Activated T-cell treated with anti-CD3 and anti-CD28 coated beads for 24 hours (primary cell): ENCODE results near the gene TRIM25.

Experiments used
- DNase-seq: peaks from one replicate; pipeline ENCODE4 v3.0.0-alpha.2; 2020; ENCODE audit warnings: low read depth

TRIM25 gene

DNA sequence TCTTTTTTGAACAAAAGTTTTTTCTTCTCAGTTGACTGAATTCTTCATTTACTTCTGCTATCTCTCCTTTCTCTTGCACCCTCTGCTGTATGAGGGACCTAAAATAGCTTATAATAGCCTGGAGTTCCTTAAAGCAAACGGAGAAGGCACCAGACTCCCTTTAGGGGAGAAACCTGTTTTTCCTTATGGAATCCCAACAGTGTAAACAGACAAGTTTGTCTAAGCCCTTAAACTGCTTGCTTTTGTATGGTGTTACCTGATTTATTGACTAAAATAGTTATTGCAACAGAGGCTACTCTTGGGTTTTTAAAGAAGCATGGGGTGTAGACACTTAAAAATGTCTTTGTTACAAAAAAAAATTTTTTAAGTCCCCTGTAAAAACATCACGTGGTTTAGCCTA, 12.9 kb upstream of the TRIM25 start:
- no peak for DNase-seq

DNA sequence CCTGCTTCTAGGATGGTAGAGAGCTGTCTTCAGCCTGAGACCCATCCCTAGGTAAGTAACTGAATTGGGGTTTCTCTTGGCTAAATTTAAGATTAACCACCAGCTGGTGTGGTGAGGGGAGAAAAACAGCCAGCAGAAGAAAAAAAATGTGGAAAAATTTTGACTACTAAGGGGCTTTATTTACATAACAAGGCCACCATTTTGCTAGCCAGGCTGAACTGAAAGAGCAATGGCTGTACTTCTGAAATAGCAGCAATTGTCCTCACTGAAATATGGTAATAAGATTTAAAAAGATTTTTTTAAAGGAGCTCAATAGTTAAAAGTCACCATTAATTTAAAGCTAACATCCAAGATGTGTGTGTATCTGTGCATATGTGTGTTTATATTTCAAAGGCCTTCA, 12.4 kb upstream of the TRIM25 start:
- no peak for DNase-seq

DNA sequence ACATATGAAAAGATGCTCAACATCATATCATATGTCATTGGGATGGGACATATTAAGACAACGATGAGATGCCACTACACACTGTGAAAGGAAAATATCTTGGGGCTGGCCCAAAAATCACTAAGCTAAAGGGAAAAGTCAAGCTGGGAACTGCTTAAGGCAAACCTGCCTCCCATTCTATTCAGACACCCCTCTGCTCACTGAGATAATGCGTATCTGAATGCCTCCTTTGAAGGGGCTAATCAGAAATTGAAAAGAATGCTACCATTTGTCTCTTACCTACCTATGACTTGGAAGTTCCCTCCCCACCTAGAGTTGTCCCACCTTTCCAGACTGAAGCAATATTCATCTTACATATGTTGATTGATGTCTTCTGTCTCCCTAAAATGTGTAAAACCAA, 11.2 kb upstream of the TRIM25 start:
- DNase-seq, result no peak

DNA sequence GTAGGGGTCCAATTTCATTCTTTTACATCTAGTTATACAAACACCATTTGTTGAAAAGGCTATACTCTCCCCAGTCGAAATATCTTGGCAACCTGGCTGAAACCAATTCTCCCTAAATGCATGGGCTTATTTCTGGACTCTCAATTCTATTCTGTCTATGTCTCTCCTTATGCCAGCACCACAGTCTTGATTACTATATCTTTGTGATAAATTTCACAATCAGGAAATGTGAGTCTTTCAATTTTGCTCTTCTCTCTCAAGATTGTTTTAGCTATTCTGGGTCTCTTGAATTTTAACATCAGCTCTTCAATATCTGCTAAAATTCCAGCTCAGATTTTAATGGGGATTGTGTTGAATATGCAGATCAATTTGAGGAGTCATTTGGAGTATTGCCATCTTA, 5.9 kb upstream of the TRIM25 start:
- DNase-seq, result no peak

DNA sequence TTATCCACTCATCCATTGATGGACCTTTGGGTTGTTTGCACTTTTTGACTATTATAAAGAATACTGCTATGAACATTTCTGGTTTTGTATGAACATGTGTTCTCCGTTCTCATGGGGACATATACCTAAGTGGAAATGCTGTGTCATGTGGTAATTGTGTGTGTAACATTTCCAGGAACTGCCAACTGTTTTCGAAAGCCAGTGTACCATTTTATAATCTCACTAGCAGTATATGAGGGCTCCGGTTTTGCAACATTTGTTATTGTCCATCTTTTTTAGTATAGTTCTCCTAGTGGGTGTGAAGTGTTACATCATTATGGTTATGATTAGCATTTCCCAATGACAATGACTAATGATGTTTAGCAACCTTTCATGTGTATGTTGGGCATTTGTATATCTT, 5.1 kb upstream of the TRIM25 start:
- DNase-seq, result no peak

DNA sequence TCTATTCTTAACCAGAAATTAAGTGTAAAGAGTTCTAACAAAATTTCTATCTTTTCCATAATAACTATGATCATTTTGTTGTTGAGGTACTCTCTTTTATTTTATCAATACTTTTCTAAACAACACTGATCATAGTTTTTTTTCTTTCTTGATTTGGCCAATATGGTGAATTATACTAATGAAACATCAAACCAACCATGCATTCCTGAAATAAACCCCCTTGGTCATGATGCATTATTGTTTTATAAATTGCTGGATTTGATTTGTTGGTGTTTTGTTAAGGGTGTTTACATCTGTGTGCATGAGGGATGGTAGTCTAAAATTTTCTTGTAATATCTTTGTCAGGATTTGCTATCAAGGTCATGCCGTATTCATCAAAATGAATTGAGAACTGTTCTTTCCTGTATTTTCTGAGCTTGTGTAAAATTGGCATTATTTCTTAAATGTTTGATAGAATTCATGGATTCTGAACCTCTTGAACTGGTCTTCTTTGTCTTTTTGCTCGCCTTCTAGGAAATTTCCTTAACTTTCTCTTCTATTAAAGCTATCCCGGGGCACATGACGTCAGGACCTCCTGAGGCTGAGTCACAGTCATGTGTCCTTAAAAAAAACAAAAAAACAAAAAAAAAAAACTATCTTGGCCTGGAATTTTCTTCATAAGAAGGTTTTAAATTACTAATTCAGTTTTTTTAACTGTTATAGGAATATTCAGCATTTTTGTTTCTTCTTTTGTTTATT, 3.9 kb upstream of the TRIM25 start:
- no peak for DNase-seq

DNA sequence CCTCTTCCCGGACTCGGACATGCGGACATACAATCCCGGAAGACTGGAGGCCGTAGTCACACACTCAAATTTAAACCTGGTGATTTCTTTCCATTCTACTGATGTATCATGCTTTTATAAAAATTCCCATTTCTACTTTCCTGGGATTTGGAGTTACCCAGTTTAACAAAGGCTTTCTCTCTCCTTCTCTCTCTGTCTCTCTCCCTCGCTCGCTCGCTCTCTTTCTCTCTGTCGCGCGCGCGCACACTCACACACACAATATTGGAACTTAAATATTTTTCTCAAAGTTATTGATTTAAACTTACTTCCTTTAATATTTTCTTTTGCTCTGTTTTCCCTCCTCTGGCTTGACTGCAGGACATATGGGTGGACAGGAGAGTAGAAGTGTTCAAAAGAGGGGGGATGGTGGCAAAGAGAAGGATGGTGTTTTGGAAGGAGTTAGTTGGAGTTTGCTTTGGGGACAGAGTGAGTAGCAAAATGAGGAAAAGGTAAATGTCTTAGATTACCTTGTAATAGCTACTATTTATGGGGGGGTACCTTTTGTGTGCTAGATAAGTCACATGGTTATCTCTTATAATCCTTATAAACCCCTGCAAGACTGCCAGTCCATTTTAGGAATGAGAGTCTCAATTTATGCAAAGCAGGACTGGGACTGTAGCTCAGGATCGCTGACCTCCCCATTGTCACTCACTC, 878 bp upstream of the TRIM25 start:
- no peak for DNase-seq

DNA sequence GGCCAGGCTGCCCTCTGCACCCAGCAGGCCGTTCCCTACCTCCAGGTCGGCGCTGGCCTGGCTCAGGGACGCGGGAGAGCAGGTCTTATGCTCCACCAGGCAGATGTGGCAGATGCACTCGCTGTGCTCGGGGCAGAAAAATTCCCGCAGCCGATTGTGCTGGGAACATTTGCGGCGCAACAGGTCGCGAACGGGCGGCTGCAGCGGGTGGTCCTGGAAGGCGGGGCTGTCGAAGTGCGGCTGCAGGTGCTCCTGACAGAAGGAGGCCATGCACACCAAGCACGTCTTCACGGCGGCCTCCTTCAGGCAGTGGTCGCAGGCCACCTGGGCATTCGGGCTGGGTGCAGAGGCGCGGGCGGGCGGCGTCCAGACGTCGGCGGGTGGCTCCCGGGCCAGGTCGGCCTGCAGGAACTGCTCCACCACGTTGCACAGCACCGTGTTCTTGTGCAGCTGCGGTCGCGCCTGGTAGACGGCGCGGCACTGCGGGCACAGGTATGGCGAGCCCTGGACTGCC, 439 bp downstream of the TRIM25 start:
- no peak for DNase-seq

DNA sequence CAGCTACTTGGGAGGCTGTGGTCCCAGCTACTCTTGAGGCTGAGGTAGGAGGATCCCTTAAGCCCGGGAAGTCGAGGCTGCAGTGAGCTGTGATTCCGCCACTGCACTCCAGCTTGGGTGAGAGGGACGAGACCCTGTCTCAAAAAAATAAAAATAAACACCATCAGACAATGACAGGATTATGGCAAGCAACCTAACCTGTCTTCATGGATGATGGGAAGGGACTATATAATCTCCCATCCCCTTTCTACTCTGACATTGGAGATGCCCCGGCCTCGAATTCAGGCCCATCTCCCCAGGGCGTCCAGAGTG, 893 bp downstream of the TRIM25 start:
- DNase-seq, result no peak

DNA sequence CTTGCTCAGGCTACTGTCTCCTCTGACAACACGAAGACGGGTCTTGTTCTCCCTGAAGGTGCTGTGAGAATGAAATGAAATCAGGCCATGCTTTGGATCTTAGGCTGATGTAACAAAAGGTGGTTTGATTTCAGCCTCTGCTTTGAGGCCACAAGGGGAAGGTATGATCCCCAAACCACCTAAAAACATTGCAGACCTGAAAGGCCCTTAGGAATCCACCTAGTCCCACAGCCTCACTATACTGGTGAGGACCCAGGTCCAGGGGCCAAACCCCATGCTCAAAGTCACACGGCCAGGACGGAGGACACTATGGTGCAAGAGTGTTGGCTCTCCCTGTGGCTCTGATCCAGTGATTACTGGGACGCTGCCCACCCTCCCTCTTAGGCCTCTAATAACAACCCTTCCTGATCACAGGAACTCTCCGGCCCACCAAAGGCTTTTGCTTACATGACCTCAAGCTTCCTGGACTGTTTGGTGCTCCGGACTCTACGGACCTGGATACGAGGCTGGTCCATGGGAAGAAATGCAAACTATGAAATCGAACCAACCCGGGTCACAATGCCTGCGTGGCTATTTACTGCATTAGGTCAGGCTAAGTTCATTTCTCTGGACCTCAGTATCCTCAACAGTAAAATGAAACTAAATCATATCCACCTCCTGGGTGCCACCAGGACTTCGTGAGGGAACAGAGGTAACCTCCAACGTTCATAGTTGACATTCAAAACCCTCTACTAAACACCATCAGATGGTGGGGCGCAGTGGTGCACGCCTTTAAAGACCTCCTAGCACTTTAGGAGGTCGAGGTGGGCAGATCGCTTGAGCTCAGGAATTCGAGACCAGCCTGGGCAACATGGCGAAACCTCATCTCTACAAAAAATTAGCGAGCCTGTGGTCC, 1.5 kb downstream of the TRIM25 start:
- no peak for DNase-seq

DNA sequence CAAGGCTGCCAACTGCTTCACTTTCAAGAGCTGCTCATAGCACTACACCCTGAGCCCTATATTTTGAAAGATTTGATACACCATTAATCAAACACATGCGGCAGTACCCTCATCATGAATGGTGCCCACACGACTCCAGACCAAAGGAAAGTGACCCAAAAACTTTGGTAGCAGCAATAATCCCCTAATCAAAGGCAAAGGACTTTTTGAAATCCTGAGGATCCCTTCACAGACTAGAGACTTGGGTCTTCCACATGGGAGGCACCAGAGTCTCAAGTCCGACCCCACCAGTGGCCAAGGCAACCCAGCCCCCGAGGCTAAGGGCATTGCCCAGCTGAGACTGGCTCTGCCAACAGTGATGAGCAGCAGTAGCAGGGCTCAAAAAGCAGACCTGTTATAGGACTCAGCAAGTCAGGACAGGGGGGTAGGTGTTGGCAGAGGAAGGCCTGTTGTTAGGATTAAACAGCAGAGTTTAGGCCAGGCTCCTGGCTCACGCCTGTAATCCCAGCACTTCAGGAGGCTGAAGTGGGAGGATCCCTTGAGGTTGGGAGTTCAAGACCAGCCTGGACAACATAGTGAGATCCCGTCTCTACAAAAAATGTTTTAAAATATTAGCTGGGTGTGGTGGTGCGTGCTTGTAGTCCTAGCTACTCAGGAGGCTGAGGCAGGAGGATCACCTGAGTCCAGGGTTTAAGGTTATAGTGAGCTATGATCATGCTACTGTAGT, 3.2 kb downstream of the TRIM25 start:
- DNase-seq, result no peak

DNA sequence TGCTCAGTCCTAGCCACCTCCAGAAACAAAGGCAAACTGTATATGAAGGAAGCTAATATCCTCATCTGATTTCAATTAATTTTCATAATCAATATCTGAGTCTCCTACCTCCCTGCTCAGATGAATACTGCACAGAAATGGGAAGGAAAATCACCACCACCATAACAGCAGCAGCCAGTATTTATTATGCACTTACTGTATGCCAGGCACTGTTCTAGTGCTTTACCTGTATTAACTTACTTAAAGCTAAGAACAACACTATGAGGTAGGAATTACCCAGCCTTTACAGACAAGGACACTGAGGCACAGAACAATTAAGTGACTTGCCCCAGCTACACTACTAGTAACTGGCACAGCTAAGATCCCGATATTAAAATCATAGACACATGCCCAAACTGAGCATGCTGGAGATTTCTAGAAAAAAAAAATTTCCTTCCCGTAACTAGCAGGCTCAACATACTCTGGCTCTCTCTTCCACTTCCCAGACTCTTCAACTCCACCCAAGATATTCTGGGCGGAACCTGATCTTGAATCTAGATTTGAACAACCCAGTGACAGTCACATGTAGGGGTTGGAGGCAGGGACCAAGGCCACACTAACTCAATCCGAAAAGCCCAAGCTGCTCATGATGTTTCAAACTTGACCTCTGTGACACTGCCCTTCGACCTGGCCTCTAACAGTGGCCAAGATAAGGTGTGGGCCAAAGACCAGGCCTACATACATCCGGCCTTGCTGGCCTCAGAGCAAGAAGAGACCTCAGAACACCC, 3.9 kb downstream of the TRIM25 start:
- no peak for DNase-seq

DNA sequence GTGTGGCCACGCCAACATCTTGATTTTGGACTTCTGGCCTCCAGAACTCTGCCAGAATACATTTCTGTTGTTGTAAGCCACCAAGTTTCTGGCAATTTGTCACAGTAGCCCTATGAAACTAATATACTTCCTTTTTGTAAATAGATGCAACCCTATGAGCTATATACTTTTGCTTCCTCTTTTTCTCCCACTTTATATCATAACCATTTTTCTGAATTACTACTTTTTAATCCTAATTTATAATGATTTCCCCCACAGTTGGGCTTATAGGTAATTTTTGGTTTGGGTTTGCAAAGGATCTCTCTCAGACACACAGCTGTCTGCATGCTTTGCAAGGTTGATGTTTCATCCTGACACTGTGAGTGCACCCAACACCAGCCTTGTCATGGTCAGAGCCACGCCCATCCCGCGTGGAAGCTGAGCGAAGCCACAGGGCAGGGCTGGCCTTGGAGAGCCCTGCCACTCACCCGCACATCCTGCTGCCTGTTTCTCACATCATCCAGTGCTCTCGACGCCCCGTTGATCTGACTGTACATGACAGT, 5.8 kb downstream of the TRIM25 start:
- DNase-seq, result no peak

DNA sequence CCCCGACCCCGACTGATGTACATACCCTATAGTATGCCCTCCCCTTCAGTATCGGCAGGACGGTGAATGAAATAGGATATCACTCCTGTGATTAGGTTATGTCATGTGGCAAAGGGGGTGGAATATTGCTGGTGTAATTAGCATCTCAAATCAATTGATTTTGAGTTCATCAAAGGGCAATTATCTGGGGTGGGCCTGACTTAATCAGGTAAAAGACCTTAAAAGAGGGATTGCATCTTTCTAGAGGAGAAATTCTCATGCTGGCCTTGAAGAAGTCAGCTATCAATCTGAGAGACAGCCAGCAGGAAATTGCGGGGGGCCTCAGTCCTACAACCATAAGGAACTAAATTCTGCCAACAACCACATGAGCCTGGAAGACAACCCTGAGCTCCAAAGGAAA, 10.3 kb downstream of the TRIM25 start:
- DNase-seq, result no peak

DNA sequence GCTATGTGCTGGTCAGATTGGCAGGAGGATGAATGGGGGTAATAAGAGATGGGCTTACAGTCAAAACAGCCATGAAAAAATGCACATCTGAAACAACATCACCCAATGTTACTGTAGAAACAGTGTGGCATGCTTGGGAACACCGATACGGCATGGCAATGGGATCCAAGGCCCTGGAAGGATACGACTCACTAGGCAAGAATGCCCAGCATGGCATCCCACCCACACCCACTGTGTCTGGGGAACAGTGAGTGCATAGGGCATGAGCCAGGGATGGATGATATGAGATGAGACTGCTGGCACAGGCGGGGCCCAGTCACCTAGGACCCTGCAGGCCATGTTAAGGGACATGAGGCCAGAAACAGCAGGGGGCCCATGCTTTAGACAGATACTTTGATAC, 11.5 kb downstream of the TRIM25 start:
- DNase-seq, result no peak

DNA sequence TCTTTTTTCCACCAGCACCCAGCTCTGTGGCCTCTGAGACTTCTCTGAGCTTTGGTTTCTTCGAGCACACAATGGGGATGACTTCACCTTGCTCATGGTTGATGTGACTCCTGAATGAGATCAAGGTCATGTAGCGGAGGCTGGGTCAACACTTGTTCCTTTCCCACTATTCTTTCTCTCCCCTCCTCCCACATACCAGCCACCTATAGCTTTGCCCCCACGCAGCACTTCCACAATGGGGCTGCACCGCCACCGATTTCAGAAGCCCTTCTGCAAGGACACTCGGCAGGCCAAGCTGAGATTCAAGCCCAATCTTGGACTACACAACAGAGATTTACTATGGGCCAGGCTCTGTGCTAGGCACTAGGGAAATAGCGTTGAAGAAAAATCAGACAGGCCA, 14.4 kb downstream of the TRIM25 start:
- no peak for DNase-seq

DNA sequence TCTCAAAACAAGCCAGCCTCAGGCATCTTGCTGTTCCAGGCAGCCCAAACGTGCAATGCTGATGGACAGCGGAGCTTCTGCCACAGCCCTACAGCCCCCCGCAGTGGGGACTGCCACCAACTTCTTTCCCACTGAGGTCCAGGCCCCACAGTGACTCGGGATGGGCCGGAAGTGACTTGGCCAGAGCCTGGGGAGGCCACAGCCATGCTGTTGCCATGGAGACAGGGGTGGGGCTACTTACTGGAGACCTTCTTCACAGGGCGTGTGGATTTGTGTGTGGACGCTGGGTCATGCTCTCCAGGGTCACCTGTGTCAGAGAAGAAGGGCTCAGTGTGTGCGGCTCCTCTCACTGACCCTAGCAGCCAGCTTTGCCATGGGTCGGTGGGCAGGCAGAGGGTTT, 15.0 kb downstream of the TRIM25 start:
- DNase-seq, result no peak

DNA sequence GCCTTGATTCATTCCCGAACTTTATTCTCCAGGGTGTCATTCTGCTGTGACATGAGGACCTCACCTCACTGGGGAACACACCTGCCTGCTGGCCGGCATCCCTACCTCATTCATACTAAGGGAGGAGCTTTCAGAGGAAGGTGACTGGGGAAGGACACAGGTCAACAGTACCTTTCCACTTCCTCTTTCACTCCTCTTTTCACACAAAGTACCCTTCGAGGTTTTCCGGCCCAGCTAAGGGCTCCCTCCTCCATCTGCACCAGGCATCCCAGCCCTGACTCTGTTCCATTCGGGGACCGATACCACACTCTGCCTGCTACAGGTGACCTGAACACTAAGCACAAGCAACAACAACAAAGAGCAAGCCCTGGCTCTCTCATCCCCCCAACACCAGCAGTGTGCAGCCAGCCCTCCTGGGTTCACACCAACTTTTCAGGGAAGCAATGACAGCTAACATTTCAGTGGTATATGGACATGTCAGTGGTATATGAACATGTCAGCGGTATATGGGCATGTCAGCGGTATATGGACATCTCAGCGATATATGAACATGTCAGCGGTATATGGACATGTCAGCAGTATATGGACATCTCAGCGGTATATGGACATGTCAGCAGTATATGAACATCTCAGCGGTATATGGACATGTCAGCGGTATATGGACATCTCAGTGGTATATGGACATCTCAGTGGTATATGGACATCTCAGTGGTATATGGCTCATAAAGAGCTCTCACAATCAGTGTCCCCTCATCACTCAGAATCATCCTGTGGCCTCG, 16.0 kb downstream of the TRIM25 start:
- DNase-seq, result no peak

DNA sequence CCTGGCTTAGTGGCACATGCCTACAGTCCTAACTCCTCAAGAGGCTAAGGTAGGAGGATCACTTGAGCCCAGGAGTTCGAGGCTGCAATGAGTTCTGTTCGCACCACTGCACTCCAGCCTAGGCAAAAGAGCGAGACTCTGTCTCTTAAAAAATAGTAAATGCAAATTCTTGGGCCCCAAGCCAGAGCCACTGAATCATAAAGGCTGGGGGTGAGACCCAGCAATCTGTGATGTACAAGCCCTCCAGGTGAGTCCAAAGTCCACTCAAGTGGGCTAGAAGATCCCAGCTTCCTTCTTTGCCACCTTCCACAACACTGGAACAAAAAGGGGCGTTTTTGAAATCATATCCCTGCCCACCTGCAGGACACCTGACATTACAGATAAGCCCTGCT, 16.9 kb downstream of the TRIM25 start:
- no peak for DNase-seq

DNA sequence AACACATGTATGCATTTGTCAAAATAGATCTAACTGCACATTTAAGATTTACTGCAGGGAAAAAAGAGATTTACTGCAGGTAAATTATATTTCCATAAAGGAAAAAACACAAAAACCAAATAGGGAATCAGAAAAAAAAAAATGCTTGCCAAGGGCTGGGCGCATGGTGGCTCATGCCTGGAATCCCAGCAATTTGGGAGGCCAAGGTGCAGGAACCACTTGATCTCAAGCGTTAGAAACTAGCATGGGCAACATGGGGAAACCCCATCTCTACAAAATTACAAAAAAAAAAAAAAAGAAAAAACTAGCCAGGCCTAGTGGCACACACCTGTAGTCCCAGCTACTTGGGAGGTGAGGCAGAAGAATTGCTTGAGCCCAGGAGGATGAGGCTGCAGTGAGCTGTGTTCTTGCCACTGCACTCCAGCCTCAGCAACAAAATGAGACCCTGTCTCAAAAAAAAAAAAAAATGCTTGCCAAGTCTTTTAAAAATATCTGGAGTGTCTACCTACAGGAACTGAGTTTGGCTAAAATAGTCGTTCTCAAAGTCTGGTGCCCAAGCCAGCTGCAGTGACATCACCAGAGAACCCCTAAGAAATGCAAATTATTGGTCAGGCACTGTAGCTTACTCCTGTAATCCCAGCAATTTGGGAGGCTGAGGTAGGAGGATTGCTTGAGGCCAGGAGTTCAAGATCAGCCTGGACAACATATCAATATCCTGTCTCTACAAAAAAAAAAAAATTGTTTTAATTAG, 17.5 kb downstream of the TRIM25 start:
- no peak for DNase-seq
